HCT116 (cell line): ENCODE results near the gene ZNF292. TPM values are rescaled to one million over a fixed set of nuclear protein-coding genes. Genes with fewer than 3 reads are reported as not detected.

ENCODE experiments used
- ATAC-seq: fragments of 200-7000 bp; cut with Tn5 transposase; 2 replicates; pipeline ENCODE4 v1.9.1; 2020; ENCODE audit warnings: mild to moderate bottlenecking, moderate library complexity
- BruUV-seq: library from RNA; stranded (reverse); fragments of 400-500 nt; replicated peaks from 2 replicates; lab custom pipeline; 2021; lab: Mats Ljungman, UMichigan
- CTCF ChIA-PET: fragments of 300-600 bp; sonication (Branson Sonifier 250); formaldehyde crosslinking; loops from one replicate; lab custom pipeline; 2021; ENCODE audit warnings: antibody characterized with exemption; lab: Charles Lee
- POLR2A ChIA-PET: fragments of 300-600, 350-600 bp; sonication (Branson Sonifier 250); formaldehyde crosslinking; loops from one replicate; lab custom pipeline; 2021; ENCODE audit warnings: antibody characterized with exemption; lab: Charles Lee
- RAD21 ChIA-PET, 2 experiments: fragments of 300-600 bp; sonication (Branson Sonifier 250); formaldehyde crosslinking; loops; one replicate each; lab custom pipeline; 2023; ENCODE audit warnings: low total read pairs in 2 of 2; ENCODE audit not compliant: uncharacterized antibody in 2 of 2, unreplicated experiment in 2 of 2, low non-redundant PET in 1 of 2; lab: Charles Lee
- DNase-seq: peaks from one replicate; pipeline ENCODE4 v3.0.0-alpha.2; 2010; ENCODE audit warnings: low read depth, low spot score
- H2AFZ ChIP-seq: fragments of 200-600 bp; shearing (Covaris generic), sonication (generic); 2 replicates; pipeline ENCODE4 v1.6.1; 2017; ENCODE audit warnings: low read depth, mixed run types, mixed read lengths, antibody characterized with exemption, low read length; ENCODE audit not compliant: poor library complexity, severe bottlenecking
- H3K27ac ChIP-seq: 2 replicates; pipeline ENCODE4 v1.5.1; 2012; ENCODE audit warnings: low read depth, low read length
- H3K27me3 ChIP-seq: fragments of 200-600 bp; sonication (generic); 2 replicates; pipeline ENCODE4 v1.6.1; 2016; ENCODE audit warnings: mixed run types, low read length, mixed read lengths; ENCODE audit not compliant: insufficient read depth
- H3K36me3 ChIP-seq, 2 experiments: fragments of 200-500 bp in 1 of 2; fragments of 200-600 bp in 1 of 2; sonication (Bioruptor generic) in 1 of 2; sonication (generic) in 1 of 2; 2 replicates each; pipeline versions ENCODE4 v1.5.1 to v1.6.1; 2014 to 2016; ENCODE audit warnings: low read length in 2 of 2, inconsistent platforms in 1 of 2, mixed read lengths in 1 of 2, mixed run types in 1 of 2; ENCODE audit not compliant: insufficient read depth in 2 of 2, control insufficient read depth in 1 of 2
- H3K4me1 ChIP-seq, 2 experiments: fragments of 200-600 bp in 1 of 2; sonication (generic) in 1 of 2; 2 replicates each; pipeline versions ENCODE4 v1.5.1 to v1.6.1; 2012 to 2017; ENCODE audit warnings: low read length in 2 of 2, inconsistent platforms in 1 of 2, mild to moderate bottlenecking in 1 of 2, mixed read lengths in 1 of 2, mixed run types in 1 of 2, moderate library complexity in 1 of 2; ENCODE audit not compliant: insufficient read depth in 2 of 2, control insufficient read depth in 1 of 2
- H3K4me2 ChIP-seq: fragments of 200-600 bp; sonication (generic); 2 replicates; pipeline ENCODE4 v1.6.1; 2017; ENCODE audit warnings: mixed run types, low read length, mixed read lengths
- H3K4me3 ChIP-seq, 2 experiments: fragments of 200-600 bp in 1 of 2; sonication (generic) in 1 of 2; replicated peaks in 1 of 2; 2 replicates each; pipeline ENCODE4 v1.5.1; 2011 to 2016; ENCODE audit warnings: low read length in 2 of 2, control low read depth in 1 of 2, low read depth in 1 of 2, mild to moderate bottlenecking in 1 of 2, mixed read lengths in 1 of 2, mixed run types in 1 of 2
- H3K79me2 ChIP-seq: fragments of 200-600 bp; sonication (generic); 2 replicates; pipeline ENCODE4 v1.6.1; 2017; ENCODE audit warnings: mild to moderate bottlenecking, mixed run types, low read length, moderate library complexity, mixed read lengths; ENCODE audit not compliant: insufficient read depth
- H3K9ac ChIP-seq: fragments of 200-600 bp; sonication (generic); 2 replicates; pipeline ENCODE4 v1.6.1; 2016; ENCODE audit warnings: low read length, mixed read lengths
- H3K9me2 ChIP-seq: fragments of 200-600 bp; sonication (generic), shearing (Covaris generic); 2 replicates; pipeline ENCODE4 v1.6.1; 2017; ENCODE audit warnings: mixed run types, mild to moderate bottlenecking, moderate library complexity; ENCODE audit not compliant: insufficient read depth
- H3K9me3 ChIP-seq, 2 experiments: fragments of 200-500 bp in 1 of 2; fragments of 200-600 bp in 1 of 2; sonication (Bioruptor generic) in 1 of 2; sonication (generic) in 1 of 2; 2 replicates each; pipeline ENCODE4 v1.6.1; 2014 to 2017; ENCODE audit warnings: low read length in 2 of 2, mixed read lengths in 2 of 2, inconsistent platforms in 1 of 2, low read depth in 1 of 2, mild to moderate bottlenecking in 1 of 2, mixed run types in 1 of 2, moderate library complexity in 1 of 2; ENCODE audit not compliant: control insufficient read depth in 1 of 2, insufficient read depth in 1 of 2
- H4K20me1 ChIP-seq: fragments of 200-600 bp; sonication (generic), shearing (Covaris generic); 2 replicates; pipeline ENCODE4 v1.6.1; 2017; ENCODE audit warnings: mixed run types, mild to moderate bottlenecking, moderate library complexity; ENCODE audit not compliant: insufficient read depth
- ATF3 ChIP-seq: IDR thresholded peaks from 2 replicates; pipeline ENCODE4 v1.6.1; 2012
- CTCF ChIP-seq, 3 experiments: fragments of 200-600 bp in 1 of 3; sonication (generic) in 1 of 3; IDR thresholded peaks in 2 of 3; conservative IDR thresholded peaks in 1 of 3; 2 replicates each; pipeline ENCODE4 v1.5.1; 2012 to 2017; ENCODE audit warnings: low read depth in 2 of 3, low read length in 2 of 3, antibody characterized with exemption in 1 of 3, borderline replicate concordance in 1 of 3, control low read depth in 1 of 3, mild to moderate bottlenecking in 1 of 3, mixed read lengths in 1 of 3, mixed run types in 1 of 3, moderate library complexity in 1 of 3; ENCODE audit not compliant: insufficient read depth in 1 of 3
- EGR1 ChIP-seq: IDR thresholded peaks from 2 replicates; pipeline ENCODE4 v1.6.1; 2012; ENCODE audit warnings: low read depth
- ELF1 ChIP-seq: IDR thresholded peaks from 2 replicates; pipeline ENCODE4 v1.6.1; 2012; ENCODE audit warnings: low read depth, borderline replicate concordance
- EZH2 ChIP-seq: fragments of 200-600 bp; sonication (generic); IDR thresholded peaks from 2 replicates; pipeline ENCODE4 v1.6.1; 2017; ENCODE audit warnings: antibody characterized with exemption, mixed run types
- EZH2phosphoT487 ChIP-seq: fragments of 200-600 bp; IDR thresholded peaks from 2 replicates; pipeline ENCODE4 v1.6.1; 2018; ENCODE audit warnings: antibody characterized with exemption, borderline replicate concordance
- FOSL1 ChIP-seq: IDR thresholded peaks from 2 replicates; pipeline ENCODE4 v1.6.1; 2012; ENCODE audit warnings: low read depth
- JUND ChIP-seq: IDR thresholded peaks from 2 replicates; pipeline ENCODE4 v1.6.1; 2012
- MAX ChIP-seq: IDR thresholded peaks from 2 replicates; pipeline ENCODE4 v1.6.1; 2012
- POLR2AphosphoS5 ChIP-seq: IDR thresholded peaks from 2 replicates; pipeline ENCODE4 v1.6.1; 2011; ENCODE audit warnings: mild to moderate bottlenecking, low read depth, low read length, moderate library complexity
- RAD21 ChIP-seq: IDR thresholded peaks from 2 replicates; pipeline ENCODE4 v1.6.1; 2012; ENCODE audit warnings: low read depth, mild to moderate bottlenecking
- REST ChIP-seq: IDR thresholded peaks from 2 replicates; pipeline ENCODE4 v1.6.1; 2012; ENCODE audit warnings: low read depth
- SIN3A ChIP-seq: IDR thresholded peaks from 2 replicates; pipeline ENCODE4 v1.6.1; 2012; ENCODE audit warnings: low read depth
- SP1 ChIP-seq: IDR thresholded peaks from 2 replicates; pipeline ENCODE4 v1.6.1; 2012; ENCODE audit warnings: low read depth
- SRF ChIP-seq: IDR thresholded peaks from 2 replicates; pipeline ENCODE4 v1.6.1; 2012; ENCODE audit warnings: low read depth
- ZBTB33 ChIP-seq: IDR thresholded peaks from 2 replicates; pipeline ENCODE4 v1.6.1; 2011; ENCODE audit warnings: mild to moderate bottlenecking, low read length, moderate library complexity; ENCODE audit not compliant: insufficient replicate concordance; ENCODE audit errors: extremely low read depth
- ZFX ChIP-seq: fragments of 450-650 bp; IDR thresholded peaks from 2 replicates; pipeline ENCODE4 v1.6.1; 2017
- ZNF274 ChIP-seq: fragments of 200-500 bp; sonication (Bioruptor generic); IDR thresholded peaks from 2 replicates; pipeline ENCODE4 v1.6.1; 2014; ENCODE audit warnings: mild to moderate bottlenecking, low read depth, low read length, inconsistent platforms
- intact Hi-C: fragments of 100-400 bp; cut with micrococcal nuclease; formaldehyde crosslinking; loops from 2 replicates; pipeline ENCODE4 v1.10.0; 2022
- total RNA-seq: library from RNA; stranded (reverse); gene quantifications from one replicate; pipeline ENCODE4 v1.2.1, GENCODE V29; 2021; ENCODE audit not compliant: unreplicated experiment

ZNF292 gene
- total RNA-seq, 1 experiment from 2014 or later, result 35.3 TPM

GRCh38 chr6:87293526-87293925 is 138.2 kb downstream of the ZNF292 start:
- no peak overlapping the region for H3K9ac ChIP-seq
- no peak for TF ChIP-seq SP1
- TF ChIP-seq EGR1, result no peak
- TF ChIP-seq ZBTB33, result no peak
- no peak for TF ChIP-seq SRF
- no peak for TF ChIP-seq ZNF274
- TF ChIP-seq ELF1, result no peak
- TF ChIP-seq JUND, result no peak
- TF ChIP-seq EZH2, result no peak
- no peak for TF ChIP-seq SIN3A
- TF ChIP-seq CTCF (IDR thresholded peaks at IDR 0.05 in 2 of 3, conservative IDR thresholded peaks at IDR 0.05 in 1 of 3; ENCODE audit: borderline replicate concordance in 1 of 3, insufficient read depth in 1 of 3, low read depth in 2 of 3, low read length in 2 of 3), result no peak
- no peak for TF ChIP-seq EZH2phosphoT487
- TF ChIP-seq ZFX, result no peak
- no peak for TF ChIP-seq RAD21
- no peak for TF ChIP-seq REST
- TF ChIP-seq POLR2AphosphoS5, result no peak
- TF ChIP-seq FOSL1, result no peak
- TF ChIP-seq ATF3, result no peak
- no peak for TF ChIP-seq MAX
- TF ChIP-seq, all 23 proteins: peak for 0
- H3K27me3 ChIP-seq, result 0 out of 2 replicates have a peak, but pooled peaks cover 3% of the 10 kb centered on the region
- POLR2A ChIA-PET, result no interaction called here
- RAD21 ChIA-PET, result no interaction called here
- CTCF ChIA-PET, result no interaction called here
- ATAC-seq (no peak), DNase-seq (no peak)
- no TSS peak for BruUV-seq
- H3K9me3 ChIP-seq, result no peaks in the 10 kb centered on the region
- no peaks in the 10 kb centered on the region for H3K9me2 ChIP-seq
- H2AFZ ChIP-seq, result no peak overlapping the region
- H3K27ac ChIP-seq, result no peak overlapping the region
- H4K20me1 ChIP-seq, result no peaks in the 10 kb centered on the region
- H3K4me1 ChIP-seq, result no peaks in the 10 kb centered on the region
- H3K4me2 ChIP-seq, result no peak overlapping the region
- intact Hi-C loops, result no loop called here
- H3K36me3 ChIP-seq, result no peaks in the 10 kb centered on the region
- no peaks in the 10 kb centered on the region for H3K79me2 ChIP-seq
- H3K4me3 ChIP-seq, result no peak overlapping the region
